HepG2 (cell line): ENCODE measurements around the gene PRIMPOL. TPM values are rescaled to one million over a fixed set of nuclear protein-coding genes. Genes with fewer than 3 reads are reported as not detected.

ENCODE experiments used
- ARID3A ChIP-seq: IDR thresholded peaks from 2 replicates; pipeline ENCODE4 v1.6.1; 2012; ENCODE audit warnings: low read depth, low read length, improper control_type of control experiment
- CBX5 ChIP-seq: sonication (generic); formaldehyde crosslinking; IDR thresholded peaks from 2 replicates; pipeline ENCODE4 v1.4.0; 2020; ENCODE audit warnings: missing genetic modification reagents, borderline replicate concordance
- CEBPB ChIP-seq: IDR thresholded peaks from 2 replicates; pipeline ENCODE4 v1.6.1; 2011; ENCODE audit warnings: low read depth, low read length, improper control_type of control experiment, borderline replicate concordance
- CEBPG ChIP-seq: IDR thresholded peaks from 2 replicates; pipeline ENCODE4 v1.6.1; 2016
- ELF4 ChIP-seq: sonication (generic); formaldehyde crosslinking; IDR thresholded peaks from 2 replicates; pipeline ENCODE4 v1.5.0; 2020; ENCODE audit warnings: missing genetic modification reagents, mild to moderate bottlenecking, moderate library complexity, borderline replicate concordance
- FOSL2 ChIP-seq: sonication (generic); formaldehyde crosslinking; IDR thresholded peaks from 2 replicates; pipeline ENCODE4 v1.4.0; 2020; ENCODE audit warnings: missing genetic modification reagents
- FOXM1 ChIP-seq: sonication (generic); formaldehyde crosslinking; IDR thresholded peaks from 2 replicates; pipeline ENCODE4 v1.5.0; 2020; ENCODE audit warnings: missing genetic modification reagents
- GATAD2A ChIP-seq: IDR thresholded peaks from 2 replicates; pipeline ENCODE4 v1.6.1; 2016
- HMG20A ChIP-seq: IDR thresholded peaks from 2 replicates; pipeline ENCODE4 v1.6.1; 2016; ENCODE audit warnings: borderline replicate concordance
- MATR3 ChIP-seq: sonication (generic); formaldehyde crosslinking; IDR thresholded peaks from 2 replicates; pipeline ENCODE4 v1.4.0; 2020; ENCODE audit warnings: missing genetic modification reagents
- MEIS1 ChIP-seq: sonication (generic); formaldehyde crosslinking; IDR thresholded peaks from 2 replicates; pipeline ENCODE4 v1.9.0; 2021; ENCODE audit warnings: mild to moderate bottlenecking, missing genetic modification reagents, moderate library complexity, borderline replicate concordance
- MIER3 ChIP-seq: IDR thresholded peaks from 2 replicates; pipeline ENCODE4 v1.6.1; 2016; ENCODE audit warnings: missing compliant biosample characterization, borderline replicate concordance
- NCOA2 ChIP-seq: sonication (generic); formaldehyde crosslinking; IDR thresholded peaks from 2 replicates; pipeline ENCODE4 v1.8.0; 2022; ENCODE audit warnings: inconsistent platforms
- RBAK ChIP-seq: sonication (generic); formaldehyde crosslinking; IDR thresholded peaks from 2 replicates; pipeline ENCODE4 v1.5.1; 2020; ENCODE audit warnings: mild to moderate bottlenecking, missing genetic modification reagents
- SCMH1 ChIP-seq: sonication (generic); formaldehyde crosslinking; IDR thresholded peaks from 2 replicates; pipeline ENCODE4 v1.9.0; 2021; ENCODE audit warnings: missing genetic modification reagents, mild to moderate bottlenecking, borderline replicate concordance
- SOX13 ChIP-seq, 3 experiments: fragments of 450-650 bp in 1 of 3; sonication (generic) in 1 of 3; formaldehyde crosslinking in 1 of 3; IDR thresholded peaks in 2 of 3; conservative IDR thresholded peaks in 1 of 3; 2 replicates each; pipeline versions ENCODE4 v1.5.0 to v1.6.1; 2016 to 2020; ENCODE audit warnings: antibody characterized with exemption in 1 of 3, mild to moderate bottlenecking in 1 of 3, missing compliant biosample characterization in 1 of 3, missing genetic modification reagents in 1 of 3, moderate library complexity in 1 of 3
- SOX5 ChIP-seq: IDR thresholded peaks from 2 replicates; pipeline ENCODE4 v1.6.1; 2016; ENCODE audit warnings: borderline replicate concordance
- SOX6 ChIP-seq, 2 experiments: fragments of 450-650 bp in 1 of 2; sonication (generic) in 1 of 2; formaldehyde crosslinking in 1 of 2; IDR thresholded peaks; 2 replicates each; pipeline versions ENCODE4 v1.4.0 to v1.6.1; 2017 to 2020; ENCODE audit warnings: antibody characterized with exemption in 1 of 2, mild to moderate bottlenecking in 1 of 2, missing genetic modification reagents in 1 of 2
- ZBTB40 ChIP-seq, 2 experiments: fragments of 450-650 bp in 1 of 2; sonication (generic) in 1 of 2; formaldehyde crosslinking in 1 of 2; IDR thresholded peaks; 2 replicates each; pipeline versions ENCODE4 v1.6.1 to v1.8.0; 2016 to 2022; ENCODE audit warnings: antibody characterized with exemption in 1 of 2, mild to moderate bottlenecking in 1 of 2, missing genetic modification reagents in 1 of 2
- polyA plus RNA-seq, 8 experiments: library from polyadenylated mRNA; depleted of rRNA in 3 of 8; stranded (reverse) in 7 of 8; unstranded in 1 of 8; fragments of >200 nt; fragmentation: Illumina TruSeq in 4 of 8; extraction: Trizol in 4 of 8; gene quantifications; 2 replicates each; pipeline versions ENCODE4 v1.2.1 to v1.2.3, GENCODE V29; 2011 to 2016; ENCODE audit warnings: low read depth in 4 of 8, missing spikeins in 1 of 8, mixed read lengths in 1 of 8; ENCODE audit not compliant: insufficient read depth in 1 of 8
- total RNA-seq, 5 experiments: library from RNA; depleted of rRNA; stranded (reverse); fragments of >200 nt; fragmentation: Illumina TruSeq; extraction: Trizol; gene quantifications; 2 replicates each; pipeline ENCODE4 v1.2.3, GENCODE V29; 2016; ENCODE audit warnings: low read depth in 1 of 5

The PRIMPOL gene
- total and polyA plus RNA-seq, 2 of the 13 experiments (the other 11 are each of a cell fraction or from before 2014, with no cell fraction given) = 7.3 to 11.0 TPM

GRCh38 chr4:184728858-184729257 lies 79.3 kb downstream of the PRIMPOL start (continued):
- TF ChIP-seq ZBTB40 (IDR thresholded peaks at IDR 0.05) (no peak), ZBTB40 (CRISPR knock-in tag; IDR thresholded peaks at IDR 0.05) (no peak), FOSL2 (CRISPR knock-in tag) (peak; percentile 51; the same call in 1 of the 2 replicates), MIER3 (no peak), GATAD2A (CRISPR knock-in tag) (0 out of 2 replicates have a peak, but pooled peaks have one; percentile 27), CEBPG (CRISPR knock-in tag) (peak; percentile 20; the same call in 1 of the 2 replicates), SCMH1 (CRISPR knock-in tag) (no peak), ELF4 (CRISPR knock-in tag) (no peak), HMG20A (CRISPR knock-in tag) (peak; percentile 58; the same call in 1 of the 2 replicates), NCOA2 (CRISPR knock-in tag) (peak; percentile 23; the same call in 1 of the 2 replicates), ARID3A (peak; percentile 47), SOX6 (IDR thresholded peaks at IDR 0.05) (no peak), SOX6 (CRISPR knock-in tag; IDR thresholded peaks at IDR 0.05) (peak; percentile 55; the same call in 1 of the 2 replicates), CBX5 (no peak), MATR3 (CRISPR knock-in tag) (no peak), FOXM1 (CRISPR knock-in tag) (no peak), SOX13 (IDR thresholded peaks at IDR 0.05) (no peak), SOX13 (CRISPR knock-in tag; conservative IDR thresholded peaks at IDR 0.05 in 1 of 2, IDR thresholded peaks at IDR 0.05 in 1 of 2) (peak in 1 of 2 experiments; percentile 78; a peak in 2 of 4 replicates), MEIS1 (CRISPR knock-in tag) (no peak), RBAK (CRISPR knock-in tag) (no peak), CEBPB (0 out of 2 replicates have a peak, but pooled peaks have one; percentile 7), SOX5 (CRISPR knock-in tag) (peak; percentile 67; the same call in 1 of the 2 replicates)
